Activated effector memory CD4-positive, alpha-beta T cell treated with anti-CD3 and anti-CD28 coated beads, Interleukin-2, amount 50 U/mL, for 16 hours (primary cell): Measurements from ENCODE around the gene ZNF804B.

Experiments used
- DNase-seq: peaks from one replicate; pipeline ENCODE4 v3.0.0-alpha.2; 2020

Gene ZNF804B

GRCh38 chr7:88842201-88842600, 82.7 kb downstream of the ZNF804B start:
- DNase-seq = no peak

DNA sequence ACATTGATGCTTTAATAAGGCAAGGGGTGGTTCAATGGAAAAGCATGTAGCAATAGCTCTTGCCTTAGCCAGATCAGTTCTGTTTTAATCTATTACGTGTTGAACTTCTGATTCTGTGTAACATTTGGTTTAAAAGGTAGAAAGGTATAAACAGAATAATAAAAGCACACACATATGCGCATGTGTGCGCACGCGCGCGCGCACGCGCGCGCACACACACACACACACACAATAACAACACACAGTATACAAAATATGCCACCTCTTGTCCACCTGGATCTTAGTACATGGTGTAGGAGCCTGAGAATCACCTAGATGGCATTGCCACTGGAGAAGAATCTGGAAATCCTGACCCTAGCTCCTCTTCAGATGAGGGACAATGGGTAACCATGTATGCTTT, 85.6 kb downstream of the ZNF804B start:
- DNase-seq = no peak

DNA sequence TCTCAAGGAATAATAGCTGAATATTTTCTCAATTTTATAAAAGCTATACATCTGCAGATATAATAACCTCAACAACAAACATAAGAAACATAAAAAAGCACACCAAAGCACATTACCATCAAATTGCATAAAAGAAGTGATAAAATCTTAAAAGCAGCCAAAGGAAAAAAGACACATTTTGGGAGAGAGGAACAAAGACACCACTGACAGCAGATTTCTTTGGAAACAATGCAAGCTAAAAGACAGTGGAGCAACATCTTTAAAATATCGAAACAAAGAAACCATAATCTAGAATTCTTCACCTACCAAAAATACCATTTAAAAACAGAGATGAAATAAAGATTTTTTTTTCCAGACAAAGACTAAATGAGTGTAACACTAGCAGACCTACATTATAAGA, 91.7 kb downstream of the ZNF804B start:
- DNase-seq = no peak

DNA sequence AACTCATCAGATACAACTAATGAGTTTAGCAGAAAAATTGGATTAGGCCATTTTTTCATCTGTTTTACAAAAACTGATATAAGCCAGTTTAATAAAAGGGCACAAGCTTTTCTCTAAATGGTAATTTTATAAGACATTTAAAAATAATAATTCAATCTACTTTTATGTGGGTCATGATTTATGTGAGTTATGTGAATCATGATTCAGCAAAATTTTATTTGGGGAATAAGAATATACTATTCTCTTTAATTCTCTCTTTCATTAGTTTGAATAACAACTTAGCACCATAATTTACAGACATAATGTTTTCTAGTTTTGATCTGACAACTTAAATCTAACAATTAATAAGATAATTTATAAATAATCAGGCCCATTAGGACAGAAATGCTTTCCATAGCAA, 99.8 kb downstream of the ZNF804B start:
- no peak for DNase-seq

GRCh38 chr7:88866265-88866863, 106.9 kb downstream of the ZNF804B start:
- DNase-seq = no peak

GRCh38 chr7:88867158-88867557, 107.7 kb downstream of the ZNF804B start:
- DNase-seq = no peak

GRCh38 chr7:88868456-88868855, 109.0 kb downstream of the ZNF804B start:
- DNase-seq = no peak

- no peak for DNase-seq
Measured at GRCh38 chr7:88881136-88881535, 121.6 kb downstream of the ZNF804B start.

GRCh38 chr7:88885131-88885530, 125.6 kb downstream of the ZNF804B start:
- no peak for DNase-seq

- no peak for DNase-seq
Measured at GRCh38 chr7:88888684-88889083, 129.2 kb downstream of the ZNF804B start.

- no peak for DNase-seq
Measured at GRCh38 chr7:88910516-88910915, 151.0 kb downstream of the ZNF804B start.

DNA sequence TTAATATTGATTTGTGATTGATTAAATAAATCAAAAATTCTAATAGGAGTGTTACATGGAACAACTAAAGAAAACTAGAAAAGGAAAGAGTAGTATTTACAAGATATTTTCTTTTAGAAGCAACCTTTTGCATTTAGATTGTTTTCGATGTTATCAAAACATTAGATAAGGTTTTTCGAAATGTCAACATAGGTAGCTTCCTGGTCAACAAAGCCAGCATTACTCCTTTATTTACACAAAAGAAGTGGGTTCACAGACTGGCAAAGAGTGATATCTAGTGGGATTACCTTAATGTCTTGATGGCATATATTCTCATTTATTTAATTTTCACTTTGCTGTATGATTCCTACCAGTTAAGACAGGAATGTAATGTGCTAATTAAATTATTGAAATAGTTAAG, 153.4 kb downstream of the ZNF804B start:
- DNase-seq = no peak

DNA sequence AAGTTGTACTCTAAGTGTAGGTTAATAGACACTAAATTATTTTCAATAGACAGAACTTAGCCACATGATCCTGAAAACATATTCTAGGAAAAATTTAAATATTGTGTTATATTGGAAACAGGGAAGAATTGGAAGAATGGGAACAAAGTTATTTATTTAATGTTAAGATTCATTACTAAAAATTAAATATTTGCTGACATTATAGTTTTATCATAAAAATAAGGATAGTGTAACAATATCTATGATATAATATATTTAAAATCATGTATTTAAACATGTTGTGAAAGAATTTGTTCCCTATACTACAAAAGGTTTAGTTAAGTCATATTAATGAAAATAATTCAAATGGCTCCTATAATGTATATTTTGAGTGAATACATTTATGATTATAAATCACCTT, 156.1 kb downstream of the ZNF804B start:
- DNase-seq = no peak

DNA sequence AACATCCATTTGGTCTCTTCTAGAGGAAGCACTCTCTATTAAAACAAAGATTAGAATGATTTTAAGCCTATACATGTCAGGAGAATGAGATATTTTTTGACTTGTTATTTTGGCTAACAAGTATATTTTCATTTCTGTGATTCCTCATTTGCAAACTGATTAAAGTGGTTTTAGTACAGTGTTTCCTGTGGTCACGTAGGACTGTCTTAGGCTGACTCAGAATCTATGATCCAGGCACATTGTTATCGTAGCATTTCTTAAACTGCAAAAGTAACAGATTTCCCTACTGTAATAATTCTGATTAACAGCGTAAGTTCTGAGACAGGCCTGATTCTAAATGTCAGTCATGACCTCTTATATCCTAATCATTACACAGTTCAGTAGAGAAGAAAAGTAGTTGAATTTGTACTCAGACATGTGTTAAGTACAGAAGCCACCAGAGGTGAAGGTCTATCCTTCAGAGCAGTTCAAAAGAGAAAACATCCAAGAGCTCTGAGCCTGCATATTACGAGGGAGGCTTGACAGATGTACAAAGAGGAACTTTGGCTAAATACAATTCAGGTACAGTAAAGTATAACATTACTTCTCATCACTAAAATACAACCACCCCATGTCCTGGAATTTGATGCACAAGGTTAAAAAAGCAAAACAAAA, 160.1 kb downstream of the ZNF804B start:
- no peak for DNase-seq

DNA sequence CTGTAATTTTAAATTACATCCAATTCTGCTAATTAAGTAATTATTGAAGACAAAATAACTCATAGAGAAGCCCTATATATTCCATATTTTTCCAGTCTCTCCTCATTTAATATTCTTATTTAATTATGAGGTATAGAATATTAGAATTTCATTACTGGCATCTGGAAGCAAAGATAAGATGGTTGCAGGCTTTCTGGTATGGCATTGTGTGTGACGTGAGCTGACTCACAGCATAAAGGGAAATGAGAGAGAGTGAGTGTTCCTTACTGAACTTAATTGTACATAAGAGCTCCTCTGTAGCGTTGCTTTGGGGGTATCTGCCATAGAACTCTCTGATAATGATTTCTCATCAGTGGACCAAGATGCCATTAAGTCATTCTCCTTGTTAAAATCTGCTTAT, 163.4 kb downstream of the ZNF804B start:
- DNase-seq = no peak

DNA sequence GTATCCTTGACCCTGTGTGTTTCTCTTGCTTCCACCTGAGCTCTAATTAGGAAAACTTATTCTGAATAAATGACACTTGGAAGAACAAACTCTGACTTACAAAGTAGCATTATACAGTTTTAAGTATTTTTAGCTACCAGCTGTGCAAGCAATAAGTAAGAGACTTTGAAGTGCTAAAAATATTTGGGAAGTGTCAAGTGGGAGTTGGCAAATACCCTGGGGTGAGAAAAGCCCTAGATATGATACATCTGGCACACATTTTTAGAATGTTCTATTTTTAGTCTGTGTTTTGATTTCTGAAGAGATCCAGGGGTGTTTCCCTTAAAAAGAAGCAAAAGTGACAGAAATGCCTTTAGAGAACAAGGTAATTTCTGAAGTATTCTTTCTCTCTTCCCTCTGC, 168.8 kb downstream of the ZNF804B start:
- DNase-seq = no peak

GRCh38 chr7:88929719-88930118, 170.2 kb downstream of the ZNF804B start:
- DNase-seq = no peak

- DNase-seq = no peak
Measured at GRCh38 chr7:88933285-88933684, 173.8 kb downstream of the ZNF804B start.

- no peak for DNase-seq
Measured at GRCh38 chr7:88942815-88943501, 183.5 kb downstream of the ZNF804B start.

- DNase-seq = no peak
Measured at GRCh38 chr7:88951826-88952225, 192.3 kb downstream of the ZNF804B start.

- DNase-seq = no peak
Measured at GRCh38 chr7:88964418-88964817, 204.9 kb downstream of the ZNF804B start.

DNA sequence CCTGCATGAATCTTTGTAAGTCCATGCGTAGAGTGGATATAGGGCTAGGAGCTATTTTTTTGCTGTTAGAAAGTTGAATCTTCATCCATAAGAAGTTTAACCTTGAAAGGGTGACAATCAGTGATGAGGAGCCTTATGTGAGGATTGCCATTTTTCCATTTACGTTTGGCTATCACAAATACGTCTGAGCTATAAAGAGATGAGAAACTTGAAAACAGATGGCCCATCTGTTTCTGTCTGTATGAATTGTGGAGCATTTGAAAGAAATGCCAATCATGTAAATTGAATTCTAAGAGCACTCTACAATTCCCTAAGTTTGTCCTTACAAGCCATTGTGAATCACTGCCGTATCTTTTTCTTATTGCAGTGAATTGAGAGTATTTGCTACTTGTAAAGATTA, 205.9 kb downstream of the ZNF804B start:
- no peak for DNase-seq

DNA sequence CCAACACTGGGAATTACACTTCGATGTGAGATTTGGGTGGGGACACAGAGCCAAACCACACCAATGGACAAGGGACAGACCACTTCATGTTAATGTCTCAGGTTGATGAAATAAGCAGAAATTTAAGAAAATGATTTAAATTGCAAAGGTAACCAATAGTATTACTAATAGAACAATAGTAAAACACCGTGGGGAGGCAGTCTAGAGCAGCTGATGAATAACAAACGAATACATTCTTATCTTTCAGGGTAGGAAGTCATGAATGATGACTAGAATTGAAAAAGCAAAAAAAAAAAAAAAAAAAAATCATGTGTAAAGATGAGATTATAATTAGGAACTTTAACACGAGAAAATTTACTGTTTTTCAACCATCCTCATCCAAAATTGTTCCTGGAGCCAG, 207.9 kb downstream of the ZNF804B start:
- no peak for DNase-seq

- no peak for DNase-seq
Measured at GRCh38 chr7:88969167-88969566, 209.7 kb downstream of the ZNF804B start.

DNA sequence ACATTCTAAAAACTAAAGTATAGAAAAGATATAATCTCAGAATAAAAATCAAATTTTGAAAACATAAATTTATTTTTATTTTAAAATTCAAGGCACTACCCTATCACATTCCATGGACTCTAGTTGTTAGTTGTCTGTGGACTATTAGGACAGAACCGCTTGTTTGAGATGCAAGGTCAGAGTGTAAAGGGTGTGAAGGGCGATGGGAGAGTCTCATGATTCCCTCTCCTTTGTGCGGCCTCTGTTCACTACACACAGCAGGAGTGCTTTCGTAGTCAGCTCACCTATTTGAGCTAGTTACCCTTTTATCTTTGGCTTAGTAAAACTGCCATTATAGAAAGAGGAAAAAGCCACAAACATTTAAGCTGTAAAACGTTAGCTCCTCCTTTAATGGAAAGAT, 225.8 kb downstream of the ZNF804B start:
- DNase-seq = no peak
